ENCODE data around the gene TUBA3E.
"Not testable (repeated sequence)": the region's sequence is repeated elsewhere in the genome, so short reads cannot be mapped to it uniquely, and the experiment has no call there.

DNA sequence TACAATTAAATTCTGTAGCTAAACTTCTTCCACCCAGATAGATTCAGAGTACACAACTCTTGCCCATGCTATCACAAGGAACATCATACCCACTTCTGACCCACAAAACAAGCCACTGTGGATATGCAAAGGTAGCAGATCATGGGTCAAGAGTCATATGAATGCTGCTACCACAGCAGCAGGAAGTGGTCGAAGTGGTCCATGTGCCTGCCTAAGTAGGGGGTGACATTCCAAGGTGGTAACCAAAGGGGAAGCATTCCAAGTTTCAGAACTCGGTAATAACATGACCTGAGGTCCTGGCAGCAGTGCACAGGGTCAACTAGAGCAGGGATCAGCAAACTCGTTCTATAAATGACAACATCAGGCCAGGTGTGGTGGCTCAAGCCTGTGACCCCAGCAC is 5.8 kb downstream of the TUBA3E start:
- not testable (repeated sequence) for TF ChIP-seq POLR2A (IDR thresholded peaks at IDR 0.05; ENCODE audit: extremely low read depth, insufficient read length)
- TF ChIP-seq, protein P1, sequence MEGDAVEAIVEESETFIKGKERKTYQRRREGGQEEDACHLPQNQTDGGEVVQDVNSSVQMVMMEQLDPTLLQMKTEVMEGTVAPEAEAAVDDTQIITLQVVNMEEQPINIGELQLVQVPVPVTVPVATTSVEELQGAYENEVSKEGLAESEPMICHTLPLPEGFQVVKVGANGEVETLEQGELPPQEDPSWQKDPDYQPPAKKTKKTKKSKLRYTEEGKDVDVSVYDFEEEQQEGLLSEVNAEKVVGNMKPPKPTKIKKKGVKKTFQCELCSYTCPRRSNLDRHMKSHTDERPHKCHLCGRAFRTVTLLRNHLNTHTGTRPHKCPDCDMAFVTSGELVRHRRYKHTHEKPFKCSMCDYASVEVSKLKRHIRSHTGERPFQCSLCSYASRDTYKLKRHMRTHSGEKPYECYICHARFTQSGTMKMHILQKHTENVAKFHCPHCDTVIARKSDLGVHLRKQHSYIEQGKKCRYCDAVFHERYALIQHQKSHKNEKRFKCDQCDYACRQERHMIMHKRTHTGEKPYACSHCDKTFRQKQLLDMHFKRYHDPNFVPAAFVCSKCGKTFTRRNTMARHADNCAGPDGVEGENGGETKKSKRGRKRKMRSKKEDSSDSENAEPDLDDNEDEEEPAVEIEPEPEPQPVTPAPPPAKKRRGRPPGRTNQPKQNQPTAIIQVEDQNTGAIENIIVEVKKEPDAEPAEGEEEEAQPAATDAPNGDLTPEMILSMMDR (IDR thresholded peaks at IDR 0.05; ENCODE audit: low read depth, low read length) = not testable (repeated sequence)
